NCI-H82 (cell line): ENCODE results near the gene LARP7.
"Not testable (repeated sequence)": the region's sequence is repeated elsewhere in the genome, so short reads cannot be mapped to it uniquely, and the experiment has no call there.

Experiments
- DNase-seq: peaks from one replicate; lab custom pipeline; 2025; lab: John Stamatoyannopoulos, UW

Gene LARP7

DNA sequence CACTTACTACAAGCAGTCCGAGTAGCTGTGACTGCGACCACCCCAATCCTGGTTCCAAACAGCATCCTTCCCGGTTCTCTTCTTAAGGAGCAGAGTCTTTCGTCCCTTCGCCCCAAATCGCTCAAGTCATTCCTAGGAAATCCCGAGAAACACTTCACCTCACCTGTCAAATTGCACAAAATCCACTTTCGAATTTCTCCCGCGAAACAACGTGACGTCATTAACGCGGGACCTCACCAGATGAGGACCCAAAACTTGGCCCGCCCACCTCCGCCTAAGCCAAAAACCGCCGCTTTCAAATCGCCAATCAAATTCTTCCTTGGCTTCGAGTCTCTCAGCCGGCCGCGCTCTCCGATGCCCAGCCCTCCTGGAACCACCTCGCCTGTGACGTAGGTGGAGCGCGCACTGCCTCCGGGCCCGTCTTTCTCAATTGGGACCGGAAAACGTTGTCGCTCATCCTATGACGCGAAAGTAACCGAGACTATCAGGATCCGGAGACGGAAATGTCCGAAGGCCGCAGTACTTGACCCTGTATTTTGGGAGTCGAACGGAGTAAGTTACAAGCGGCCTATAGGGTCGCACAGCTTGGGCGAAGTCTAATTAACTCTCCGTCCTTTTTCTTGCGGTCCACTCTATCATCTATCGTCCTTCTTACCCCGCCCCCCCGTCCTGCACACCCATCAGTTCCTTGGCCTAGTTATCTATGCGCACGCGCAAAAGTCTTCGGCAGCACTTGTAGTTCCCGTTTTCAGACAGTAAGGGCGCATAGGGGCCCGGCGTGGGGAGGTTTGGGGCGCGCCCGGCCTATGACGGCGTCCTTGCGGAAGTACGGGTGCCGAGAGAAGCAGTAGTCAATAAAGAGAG lies at the start of gene LARP7, which contains the start of gene ZGRF1:
Gene LARP7, plus strand, starts transcription at position 456 of the 864 bp plus-strand sequence. CDS start 7,527 bp downstream, outside the sequence.
Gene ZGRF1, minus strand, starts transcription at position 222 of the 864 bp plus-strand sequence. CDS start 3,733 bp downstream, outside the sequence.
- peak; percentile 99 for DNase-seq

GRCh38 chr4:112589206-112589605 lies 47.7 kb upstream of the LARP7 start:
- no peak for DNase-seq

DNA sequence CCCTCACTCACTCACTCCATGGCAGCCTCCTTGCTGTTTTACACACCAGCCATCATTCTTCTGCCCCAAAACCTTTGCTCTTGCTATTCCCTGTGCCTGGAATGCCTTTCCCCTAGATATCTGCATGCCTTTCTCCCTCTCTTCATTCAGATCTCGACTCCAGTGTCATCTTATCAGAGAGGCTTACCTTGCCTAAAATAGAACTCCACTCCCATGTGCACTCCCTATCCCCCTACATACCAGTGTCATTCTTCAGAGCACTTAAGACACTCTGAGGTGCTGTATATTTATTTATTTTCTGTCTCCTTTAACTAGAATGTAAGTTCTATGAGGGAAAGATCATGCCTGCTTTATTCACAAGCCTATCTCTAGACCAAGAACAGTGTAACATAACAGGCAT lies 45.4 kb upstream of the LARP7 start:
- no peak for DNase-seq

DNA sequence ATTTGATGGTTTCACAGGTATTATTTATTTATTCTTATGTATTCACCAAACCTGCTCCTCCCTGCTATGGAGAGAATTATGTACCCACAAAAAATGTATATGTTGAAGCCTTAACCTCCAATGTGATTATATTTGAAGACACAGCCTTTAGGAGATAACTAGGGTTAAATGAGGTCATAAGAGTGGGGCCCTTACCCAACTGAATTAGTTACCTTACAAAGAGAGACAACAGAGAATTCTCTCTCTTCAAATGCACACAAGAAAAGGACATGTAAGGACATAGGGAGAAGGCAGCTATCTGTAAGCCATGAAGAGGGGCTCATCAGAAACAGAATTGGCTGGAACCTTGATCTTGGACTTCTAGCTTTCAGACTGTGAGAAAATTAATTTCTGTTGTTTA lies 44.2 kb upstream of the LARP7 start:
- DNase-seq = no peak

GRCh38 chr4:112593438-112594133 lies 43.4 kb upstream of the LARP7 start:
- DNase-seq = no peak

- no peak for DNase-seq
These were observed 42.0 kb upstream of the LARP7 start for GRCh38 chr4:112594993-112595392.

DNA sequence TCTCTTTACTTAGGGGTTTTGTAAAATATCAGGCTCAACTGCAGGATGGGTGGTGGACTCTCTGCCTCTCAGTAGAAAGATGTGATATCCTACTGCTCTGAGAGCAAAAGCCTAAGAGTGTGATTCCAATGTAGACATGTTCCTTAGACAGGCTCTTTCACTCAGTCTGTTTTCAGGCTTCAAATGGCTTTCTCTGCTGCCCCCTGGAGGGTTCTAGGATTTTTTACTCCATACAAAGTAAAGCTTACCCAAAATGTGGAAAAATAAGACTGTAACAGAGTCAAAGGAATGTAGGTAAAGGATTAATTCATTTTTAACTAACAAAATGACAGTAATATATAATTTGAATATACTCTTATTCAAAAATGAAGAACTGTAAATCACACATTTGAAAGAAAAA lies 32.4 kb upstream of the LARP7 start:
- peak; percentile 62 for DNase-seq

- DNase-seq = not testable (repeated sequence)
These were observed 24.1 kb upstream of the LARP7 start for GRCh38 chr4:112612814-112613213.

GRCh38 chr4:112616984-112617383 lies 20.0 kb upstream of the LARP7 start:
- DNase-seq = no peak

GRCh38 chr4:112626228-112626627 lies 10.7 kb upstream of the LARP7 start:
- no peak for DNase-seq

DNA sequence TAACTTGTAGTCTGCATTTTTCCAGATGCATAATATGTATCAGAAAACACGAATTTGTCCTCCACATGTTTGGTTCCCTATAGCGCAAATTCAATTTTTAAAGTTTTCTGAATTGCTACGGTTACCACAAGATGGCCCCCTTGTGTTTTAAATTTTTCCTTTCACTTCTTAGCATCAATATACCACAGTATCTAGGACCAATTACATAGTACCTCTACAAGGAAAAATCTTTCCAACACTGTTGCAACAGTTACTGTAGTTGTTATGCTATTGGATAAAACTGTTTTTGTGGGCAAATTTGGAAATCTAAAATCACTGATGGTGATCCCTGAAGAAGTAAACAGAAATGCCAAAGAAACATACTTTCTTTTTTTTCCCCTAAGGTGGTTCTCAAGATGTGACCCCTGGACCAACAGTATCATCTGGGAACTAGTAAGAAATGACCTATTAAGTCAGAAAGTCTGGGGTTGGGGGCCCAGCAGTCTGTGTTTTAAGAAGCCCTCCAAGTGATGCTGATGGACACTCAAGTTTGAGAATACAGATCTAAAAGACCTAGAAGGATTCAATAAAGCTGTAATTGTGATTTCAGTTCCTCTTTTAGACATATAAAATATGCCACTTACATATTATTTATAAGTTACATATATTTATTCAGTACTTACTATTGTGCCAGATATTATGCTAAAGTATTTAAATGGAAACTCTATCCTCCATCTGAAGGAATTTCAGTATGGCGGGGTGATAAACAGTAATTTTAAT lies 3.3 kb upstream of the LARP7 start:
- peak; percentile 24 for DNase-seq

DNA sequence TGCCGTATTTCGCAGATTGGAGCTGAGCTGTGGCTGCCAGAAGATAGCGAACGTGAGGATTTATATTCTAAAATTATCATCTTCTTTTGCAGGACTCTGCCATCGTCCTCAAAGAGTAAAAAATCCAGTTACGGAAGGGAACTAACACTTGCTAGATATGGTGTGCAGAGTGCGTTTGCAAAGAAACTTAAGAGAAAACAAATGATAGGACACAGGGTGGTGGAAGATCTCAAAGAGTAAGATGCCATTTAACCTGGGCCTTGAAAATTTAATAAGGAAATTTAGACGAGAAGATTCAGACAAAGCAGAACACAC lies 566 bp downstream of the LARP7 start:
- DNase-seq = no peak

- DNase-seq = no peak
These were observed 5.6 kb downstream of the LARP7 start for GRCh38 chr4:112642526-112642925.

DNA sequence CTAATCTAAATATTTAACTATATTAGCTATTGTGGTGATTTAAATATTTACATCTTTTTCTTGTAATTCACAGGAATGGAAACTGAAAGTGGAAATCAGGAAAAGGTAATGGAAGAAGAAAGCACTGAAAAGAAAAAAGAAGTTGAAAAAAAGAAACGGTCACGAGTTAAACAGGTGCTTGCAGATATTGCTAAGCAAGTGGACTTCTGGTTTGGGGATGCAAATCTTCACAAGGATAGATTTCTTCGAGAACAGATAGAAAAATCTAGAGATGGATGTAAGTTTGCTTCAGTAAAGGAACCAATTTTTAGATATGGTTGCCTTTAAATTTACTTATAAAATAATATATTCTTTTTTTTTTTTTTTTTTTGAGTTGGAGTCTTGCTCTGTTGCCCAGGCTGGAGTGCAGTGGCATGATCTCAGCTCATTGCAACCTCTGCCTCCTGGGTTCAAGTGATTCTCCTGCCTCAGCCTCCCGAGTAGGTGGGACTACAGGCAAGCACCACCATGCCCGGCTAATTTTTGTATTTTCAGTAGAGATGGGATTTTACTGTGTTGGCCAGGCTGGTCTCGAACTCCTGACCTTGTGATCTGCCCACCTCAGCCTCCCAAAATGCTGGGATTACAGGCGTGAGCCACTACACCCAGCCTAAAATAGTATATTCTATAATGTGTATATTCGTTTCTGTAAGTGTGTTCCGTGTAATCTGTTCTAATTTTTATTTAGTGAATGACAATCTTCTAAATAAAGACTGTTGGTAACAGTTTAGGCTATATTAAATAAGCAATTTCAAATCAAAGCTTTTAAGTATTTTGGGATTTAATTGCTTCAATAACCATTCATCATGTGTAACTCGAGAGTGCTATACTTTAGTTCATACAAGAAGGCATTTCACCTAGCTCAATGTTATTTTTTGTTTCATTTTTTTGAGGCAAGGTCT lies 7.9 kb downstream of the LARP7 start:
- not testable (repeated sequence) for DNase-seq

GRCh38 chr4:112645541-112646329 lies 8.8 kb downstream of the LARP7 start:
- DNase-seq = no peak

- no peak for DNase-seq
These were observed 9.9 kb downstream of the LARP7 start for GRCh38 chr4:112646632-112647537.

- DNase-seq = no peak
These were observed 10.8 kb downstream of the LARP7 start for GRCh38 chr4:112647785-112648184.

DNA sequence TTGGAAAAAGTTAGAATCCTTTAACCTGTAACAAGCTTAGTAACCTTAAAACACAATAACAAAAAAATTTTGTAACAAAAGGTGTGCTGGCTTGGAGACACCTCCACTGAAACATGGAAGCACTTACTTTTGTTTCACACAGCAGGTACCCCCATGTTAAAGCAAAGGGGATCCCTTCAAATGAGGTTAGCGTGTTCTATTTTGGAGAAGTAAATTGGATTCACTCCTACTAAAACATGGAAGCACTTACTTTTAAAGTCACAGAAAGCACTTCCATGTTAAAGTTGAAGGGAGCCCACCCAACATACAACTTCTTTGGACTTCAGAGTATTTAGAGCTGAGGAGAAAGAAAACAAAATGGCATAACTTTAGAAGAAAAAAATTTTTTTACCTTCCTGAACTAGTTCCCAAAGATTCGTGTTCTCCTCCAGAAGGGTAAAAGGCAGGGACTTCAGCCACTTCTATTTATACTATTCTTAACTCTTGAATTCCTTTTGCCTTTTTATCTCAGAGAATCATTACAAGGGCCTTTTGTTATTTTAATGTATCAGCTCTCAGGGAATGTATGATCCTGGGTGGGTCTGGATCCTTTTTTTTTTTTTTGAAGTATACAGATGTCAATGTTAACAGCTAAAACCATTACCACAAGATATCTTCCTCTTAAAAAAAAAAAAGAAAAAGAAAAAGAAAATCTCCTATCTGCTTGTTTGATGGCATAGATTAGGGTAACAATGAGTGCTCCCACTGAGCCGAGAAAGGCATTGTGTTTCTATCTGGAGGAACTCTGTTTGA lies 11.5 kb downstream of the LARP7 start:
- no peak for DNase-seq

DNA sequence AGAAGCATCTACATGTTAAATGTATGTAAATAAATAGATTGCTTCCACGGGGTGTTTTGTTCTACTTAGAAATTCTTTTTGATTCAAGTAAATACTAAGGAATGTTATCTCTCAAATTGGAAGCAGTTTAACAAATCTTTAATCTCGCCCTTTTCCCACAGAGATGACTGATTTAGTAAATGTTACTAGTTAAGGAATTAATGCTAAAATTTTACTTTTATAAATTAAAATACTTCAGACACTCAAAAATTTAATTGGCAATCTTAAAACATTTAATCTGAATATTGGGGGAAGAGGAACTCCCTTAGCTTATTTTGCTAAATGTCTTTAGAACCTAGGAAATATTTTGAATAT lies 12.1 kb downstream of the LARP7 start:
- DNase-seq = no peak
